GM12801 (cell line): ENCODE results near the gene WHAMM.

Experiments used
- TF ChIP-seq, protein P1 (sequence below): IDR thresholded peaks from one replicate; pipeline ENCODE4 v1.5.1; 2011; ENCODE audit warnings: control low read depth; ENCODE audit not compliant: insufficient read length; ENCODE audit errors: extremely low read depth

The WHAMM gene

DNA sequence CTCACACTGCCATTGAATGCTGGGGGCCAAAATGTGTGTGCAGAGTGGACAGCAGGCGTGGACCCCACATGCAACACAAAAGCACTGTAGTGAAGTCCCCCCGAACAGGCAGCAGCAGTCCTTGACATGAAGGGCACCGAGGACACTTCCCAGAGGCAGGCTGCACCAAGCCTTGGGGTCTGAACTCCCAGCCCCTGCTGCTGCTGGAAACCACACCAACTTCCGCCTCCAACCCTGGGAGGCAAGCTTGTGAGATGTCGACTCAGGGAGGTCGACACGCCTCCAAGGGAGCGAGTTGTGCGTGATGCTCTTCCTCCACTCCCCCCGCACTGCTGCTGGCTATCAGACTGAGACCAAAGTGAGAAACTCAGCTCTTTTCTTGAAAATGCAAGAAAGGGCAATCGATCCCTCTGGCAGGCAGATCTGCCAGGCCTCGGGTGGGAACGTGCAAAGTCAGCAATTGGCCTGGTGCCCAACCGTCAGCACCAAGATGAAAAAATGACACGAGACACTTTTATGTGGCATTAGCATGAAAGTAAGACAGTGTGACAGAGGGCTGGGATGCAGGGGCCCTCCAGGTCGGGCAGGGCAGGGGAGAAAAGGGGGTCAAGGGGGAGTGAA lies 43.6 kb downstream of the WHAMM start:
- TF ChIP-seq, protein P1, sequence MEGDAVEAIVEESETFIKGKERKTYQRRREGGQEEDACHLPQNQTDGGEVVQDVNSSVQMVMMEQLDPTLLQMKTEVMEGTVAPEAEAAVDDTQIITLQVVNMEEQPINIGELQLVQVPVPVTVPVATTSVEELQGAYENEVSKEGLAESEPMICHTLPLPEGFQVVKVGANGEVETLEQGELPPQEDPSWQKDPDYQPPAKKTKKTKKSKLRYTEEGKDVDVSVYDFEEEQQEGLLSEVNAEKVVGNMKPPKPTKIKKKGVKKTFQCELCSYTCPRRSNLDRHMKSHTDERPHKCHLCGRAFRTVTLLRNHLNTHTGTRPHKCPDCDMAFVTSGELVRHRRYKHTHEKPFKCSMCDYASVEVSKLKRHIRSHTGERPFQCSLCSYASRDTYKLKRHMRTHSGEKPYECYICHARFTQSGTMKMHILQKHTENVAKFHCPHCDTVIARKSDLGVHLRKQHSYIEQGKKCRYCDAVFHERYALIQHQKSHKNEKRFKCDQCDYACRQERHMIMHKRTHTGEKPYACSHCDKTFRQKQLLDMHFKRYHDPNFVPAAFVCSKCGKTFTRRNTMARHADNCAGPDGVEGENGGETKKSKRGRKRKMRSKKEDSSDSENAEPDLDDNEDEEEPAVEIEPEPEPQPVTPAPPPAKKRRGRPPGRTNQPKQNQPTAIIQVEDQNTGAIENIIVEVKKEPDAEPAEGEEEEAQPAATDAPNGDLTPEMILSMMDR = no peak

DNA sequence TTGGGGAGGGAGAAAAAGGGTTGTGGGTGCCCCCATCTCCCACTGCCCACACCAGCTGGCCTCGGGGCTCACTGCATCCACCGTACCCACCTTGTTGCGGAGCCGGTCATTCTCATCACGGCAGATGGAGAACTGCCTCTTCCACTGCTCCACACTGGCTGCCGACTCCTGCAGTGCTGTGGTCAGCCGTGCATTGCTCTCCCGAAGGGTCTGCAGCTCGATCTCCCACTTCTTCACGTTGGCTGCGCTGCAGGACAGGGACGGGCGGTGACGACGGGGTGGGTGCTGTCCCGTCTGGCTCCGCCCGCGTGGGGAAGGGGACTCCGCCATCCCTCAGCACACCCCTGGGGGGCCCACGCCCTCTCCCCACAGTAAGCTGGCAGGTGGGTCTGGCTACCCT lies 45.1 kb downstream of the WHAMM start:
- TF ChIP-seq, protein P1 = no peak

DNA sequence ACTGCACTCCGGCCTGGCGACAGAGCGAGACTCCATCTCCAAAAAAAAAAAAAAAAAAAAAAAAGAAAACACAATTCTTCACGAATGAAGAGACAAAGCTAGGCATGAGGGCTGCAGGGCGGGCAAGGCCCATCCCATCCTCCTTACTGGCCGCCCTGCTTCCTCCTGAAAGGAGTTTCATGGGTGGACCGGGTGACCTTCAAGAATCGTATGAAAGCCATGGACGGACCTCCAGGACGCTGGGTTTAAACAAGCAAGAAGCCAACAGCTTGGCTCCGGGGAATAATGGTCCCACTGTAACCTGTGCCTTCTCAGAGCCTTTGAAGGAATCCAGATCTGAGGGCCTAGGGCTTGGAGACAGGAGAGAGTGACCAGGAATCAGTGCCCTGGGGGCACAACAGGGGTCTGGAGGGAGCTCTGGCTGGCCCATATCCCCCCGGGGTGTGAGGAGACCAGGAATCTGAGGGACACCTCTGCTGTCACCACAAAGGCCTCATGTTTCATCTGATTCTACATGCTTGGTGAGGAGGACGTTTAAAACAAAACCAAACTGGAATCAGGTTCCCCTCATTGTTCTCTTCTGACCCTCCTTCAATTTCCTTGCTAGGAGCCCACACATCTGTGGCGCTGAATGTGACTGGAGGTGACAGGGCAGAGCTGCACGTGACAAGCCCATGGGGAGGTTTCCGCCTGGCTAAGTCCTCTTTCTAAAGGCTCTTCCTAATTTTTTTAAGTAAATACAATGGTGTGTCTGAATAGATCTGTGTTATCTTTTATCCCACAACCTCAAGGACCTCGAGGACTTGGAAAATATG lies 46.1 kb downstream of the WHAMM start:
- TF ChIP-seq, protein P1 = no peak

DNA sequence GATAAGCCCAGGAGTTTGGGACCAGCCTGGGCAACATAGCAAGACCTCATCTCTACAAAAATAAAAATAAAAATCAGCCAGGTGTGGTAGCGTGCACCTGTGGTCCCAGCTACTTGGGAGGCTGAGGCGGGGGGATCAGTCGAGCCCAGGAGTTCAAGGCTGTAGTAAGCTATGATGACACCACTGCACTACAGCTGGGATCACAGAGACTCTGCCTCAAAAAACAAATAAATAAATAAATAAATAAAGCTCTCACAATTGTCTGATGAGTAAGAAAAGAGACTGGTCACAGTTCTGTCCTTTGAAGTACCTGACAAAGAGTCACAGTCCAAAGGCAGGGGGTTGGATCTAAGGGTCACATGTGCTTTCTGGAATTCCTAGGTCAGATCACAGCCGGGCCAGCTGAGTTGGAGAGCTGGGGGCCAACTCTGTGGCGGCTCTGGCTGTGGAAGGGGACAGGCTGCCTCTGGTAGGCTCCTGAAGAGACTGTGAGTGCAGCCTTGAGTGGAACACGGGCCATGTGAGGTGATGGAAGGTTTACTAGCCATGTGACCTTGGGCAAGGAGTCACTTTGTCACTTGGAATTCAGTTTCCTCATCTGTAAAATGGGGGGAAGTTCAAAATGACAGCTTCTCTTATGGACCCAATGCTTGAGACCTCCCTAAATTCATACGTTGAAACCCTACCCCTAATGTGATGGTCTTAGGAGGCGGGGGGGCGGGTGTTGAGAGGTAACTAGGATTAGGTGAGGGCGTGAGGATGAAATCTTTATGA lies 47.2 kb downstream of the WHAMM start:
- TF ChIP-seq, protein P1 = no peak

DNA sequence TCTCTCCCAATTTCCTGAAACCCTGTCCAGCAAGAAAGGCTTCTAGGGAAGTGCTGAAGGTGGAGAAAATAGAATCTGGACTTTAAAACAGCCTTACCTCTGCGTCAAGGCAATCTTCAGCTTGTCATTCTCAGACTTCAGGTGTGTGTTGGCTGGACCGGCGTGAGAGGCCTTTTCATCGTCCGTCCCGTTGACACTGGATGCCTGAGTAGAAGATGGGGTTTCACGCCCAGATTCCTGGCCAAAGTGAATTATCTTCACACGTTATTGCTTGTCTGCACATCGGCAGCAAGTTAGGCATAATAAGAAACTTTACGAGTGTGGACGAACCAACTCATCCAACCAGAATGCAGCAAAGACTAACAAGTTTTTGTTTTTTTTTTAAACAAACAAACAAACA lies 49.5 kb downstream of the WHAMM start:
- TF ChIP-seq, protein P1 = no peak

DNA sequence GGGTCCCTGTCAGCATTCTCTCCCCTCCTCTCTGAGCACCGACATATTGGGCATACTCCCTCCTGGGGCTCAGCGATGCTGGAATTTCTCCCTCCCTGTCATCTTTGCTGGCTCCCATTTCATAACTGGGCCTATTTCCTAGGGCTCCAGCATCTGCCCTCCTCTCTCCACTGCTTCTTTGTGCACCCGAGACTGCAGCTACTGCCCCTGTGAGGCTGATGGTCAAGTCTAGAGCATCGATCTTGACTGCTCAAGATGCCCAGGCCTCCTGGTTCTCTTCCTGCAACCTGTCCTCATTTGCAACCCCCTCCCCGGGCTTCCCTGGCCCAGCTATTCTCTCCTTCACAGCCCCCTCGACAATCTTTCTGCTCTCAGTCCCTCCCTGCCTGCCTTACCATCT lies 53.5 kb downstream of the WHAMM start:
- TF ChIP-seq, protein P1 = no peak

DNA sequence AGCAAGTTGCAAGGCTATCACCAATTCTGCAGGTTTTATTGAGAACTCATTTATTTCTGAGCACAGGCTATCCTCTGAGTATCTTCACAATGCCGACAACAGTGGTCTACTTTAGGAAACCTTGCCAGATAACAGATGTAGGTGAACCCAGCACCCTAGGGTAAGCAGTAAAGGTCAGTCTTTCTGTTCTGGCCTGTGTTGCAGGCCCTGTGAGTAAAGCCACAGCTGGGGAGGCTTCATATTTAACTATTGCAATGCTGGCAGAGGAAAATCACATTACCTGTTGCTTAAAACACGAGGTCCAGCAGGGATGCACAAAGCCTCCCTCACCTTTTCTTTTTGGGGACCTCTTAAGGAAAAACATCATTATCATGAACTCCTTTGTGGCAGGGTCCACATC lies 55.5 kb downstream of the WHAMM start:
- TF ChIP-seq, protein P1 = no peak
